ENCODE measurements around the gene OR1N2.
"Not testable (repeated sequence)": the region's sequence is repeated elsewhere in the genome, so short reads cannot be mapped to it uniquely, and the experiment has no call there.

OR1N2 gene
- 0 to 0.07 (median 0) reads per million in 18 experiments for total RNA-seq

GRCh38 chr9:122552812-122553211 is at the start of gene OR1N2:
TSS of gene OR1N2 (plus strand) at chr9:122553112. CDS start at chr9:122553212, 100 bp downstream.
- no peak for DNase-seq

- no peak for DNase-seq
Observed at GRCh38 chr9:122506964-122507363, 45.9 kb upstream of the OR1N2 start.

GRCh38 chr9:122510502-122510901 is 42.4 kb upstream of the OR1N2 start, which contains the start of gene OR1J2:
TSS of gene OR1J2 (plus strand) at chr9:122510802. CDS start at chr9:122510802, 0 bp downstream.
- no peak for DNase-seq

GRCh38 chr9:122518226-122518625 is 34.7 kb upstream of the OR1N2 start:
- DNase-seq = no peak

GRCh38 chr9:122518841-122519240 is 34.1 kb upstream of the OR1N2 start, which contains the start of gene OR1J4:
TSS of gene OR1J4 (plus strand) at chr9:122519141. CDS start at chr9:122519141, 0 bp downstream.
- no peak for DNase-seq

GRCh38 chr9:122519376-122519775 is 33.5 kb upstream of the OR1N2 start:
- no peak for DNase-seq

- DNase-seq = no peak
Observed at GRCh38 chr9:122526602-122527001, 26.3 kb upstream of the OR1N2 start.

- DNase-seq = no peak
Observed at GRCh38 chr9:122527193-122527592, 25.7 kb upstream of the OR1N2 start, which contains the start of gene OR1N1. TSS of gene OR1N1 (minus strand) at chr9:122527293. CDS start at chr9:122527293, 0 bp downstream.

GRCh38 chr9:122531157-122531556 is 21.8 kb upstream of the OR1N2 start:
- DNase-seq = not testable (repeated sequence)

- no peak for DNase-seq
Observed at GRCh38 chr9:122536134-122536533, 16.8 kb upstream of the OR1N2 start.

- DNase-seq = not testable (repeated sequence)
Observed at GRCh38 chr9:122537066-122537465, 15.8 kb upstream of the OR1N2 start.

- DNase-seq = no peak
Observed at GRCh38 chr9:122538757-122539156, 14.2 kb upstream of the OR1N2 start.

GRCh38 chr9:122546196-122546595 is 6.7 kb upstream of the OR1N2 start:
- no peak for DNase-seq

GRCh38 chr9:122551371-122551770 is 1.5 kb upstream of the OR1N2 start:
- no peak for DNase-seq

GRCh38 chr9:122561446-122561845 is 8.5 kb downstream of the OR1N2 start:
- no peak for DNase-seq

GRCh38 chr9:122562134-122562760 is 9.3 kb downstream of the OR1N2 start:
- DNase-seq = no peak

GRCh38 chr9:122567901-122568300 is 15.0 kb downstream of the OR1N2 start:
- no peak for DNase-seq

- DNase-seq = no peak
Observed at GRCh38 chr9:122572456-122572855, 19.5 kb downstream of the OR1N2 start.

GRCh38 chr9:122579874-122580273 is 27.0 kb downstream of the OR1N2 start:
- DNase-seq = no peak

GRCh38 chr9:122580360-122580759 is 27.4 kb downstream of the OR1N2 start:
- no peak for DNase-seq

- DNase-seq = not testable (repeated sequence)
Observed at GRCh38 chr9:122583284-122583683, 30.4 kb downstream of the OR1N2 start, which contains the start of gene OR1L8. TSS of gene OR1L8 (minus strand) at chr9:122583384. CDS start at chr9:122568477, 14,907 bp downstream.

Measured in inflammatory macrophage (primary cell).